Right ventricle myocardium superior (tissue), 1 donor: ENCODE results near the gene UQCC5. TPM values are rescaled to one million over a fixed set of nuclear protein-coding genes. Genes with fewer than 3 reads are reported as not detected.

Source experiments
- total RNA-seq: library from RNA; stranded (reverse); fragmentation: NEBNext Ultra II Directional; extraction: Animal tissue kit (Norgen Biotek cat#: 25700); gene quantifications from one replicate; pipeline ENCODE4 v1.2.1, GENCODE V29; 2021
- donor health status: DM: no; HTN: yes; CAD: no; lungs with severe emphysema.

Gene UQCC5
- total RNA-seq, 1 donor from 2014 or later, result 71.2 TPM

Other genes starting within 250 kb of the UQCC5 start
- 5.3 TPM for gene GLYCTK, start 248.8 kb upstream of the UQCC5 start, total RNA-seq
- gene DNAH1, start 220.3 kb upstream of the UQCC5 start, total RNA-seq, result 1.9 TPM
- gene BAP1, start 126.6 kb upstream of the UQCC5 start, total RNA-seq, result 46.2 TPM
- gene PHF7, start 125.9 kb upstream of the UQCC5 start, total RNA-seq, result 16.8 TPM
- gene SEMA3G, start 91.5 kb upstream of the UQCC5 start, total RNA-seq, result 10.4 TPM
- gene TNNC1, start 82.6 kb upstream of the UQCC5 start, total RNA-seq, result 7,948 TPM
- 46.0 TPM for gene NISCH, start 81.0 kb upstream of the UQCC5 start, total RNA-seq
- 74.7 TPM for gene STAB1, start 41.3 kb upstream of the UQCC5 start, total RNA-seq
- 84.1 TPM for gene NT5DC2, start 2.7 kb upstream of the UQCC5 start, total RNA-seq
- gene PBRM1, start 149.3 kb downstream of the UQCC5 start, total RNA-seq, result 45.1 TPM
- 27.2 TPM for gene GNL3, start 149.4 kb downstream of the UQCC5 start, total RNA-seq
- 29.7 TPM for gene GLT8D1, start 169.2 kb downstream of the UQCC5 start, total RNA-seq
- gene SPCS1, start 169.5 kb downstream of the UQCC5 start, total RNA-seq, result 78.7 TPM
- 19.5 TPM for gene NEK4, start 234.3 kb downstream of the UQCC5 start, total RNA-seq
- gene ITIH1, start 241.0 kb downstream of the UQCC5 start, total RNA-seq, result not detected